SK-N-MC (cell line): Measurements from ENCODE around the gene OR6Y1.

Source experiments
- EZH2 ChIP-seq: fragments of 200-600 bp; sonication (generic); IDR thresholded peaks from one replicate; pipeline ENCODE4 v1.6.1; 2017; ENCODE audit warnings: antibody characterized with exemption
- POLR2AphosphoS5 ChIP-seq: IDR thresholded peaks from 2 replicates; pipeline ENCODE4 v1.6.1; 2012; ENCODE audit warnings: mild to moderate bottlenecking, low read depth, low read length, borderline replicate concordance

DNA sequence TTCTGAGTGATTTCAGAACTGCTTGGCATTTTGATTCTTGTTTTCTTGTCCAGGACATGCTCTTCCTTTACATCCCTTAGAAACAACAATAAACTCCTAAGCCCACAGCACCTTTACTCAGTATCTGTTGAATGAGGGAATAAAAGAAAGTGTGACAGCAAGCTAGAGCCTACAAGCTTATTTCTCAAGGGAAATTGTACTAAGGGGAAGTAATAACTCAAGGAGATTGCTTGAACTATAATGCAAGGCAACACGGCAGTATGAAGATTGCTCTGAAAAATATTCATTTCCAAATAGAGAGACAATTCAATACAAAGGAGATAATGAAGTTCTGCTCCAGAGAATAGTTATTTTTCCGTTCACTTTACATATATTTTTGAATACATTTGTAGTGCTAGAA, 9.6 kb upstream of the OR6Y1 start:
- TF ChIP-seq EZH2, result no peak
- TF ChIP-seq POLR2AphosphoS5, result no peak
